Activated effector memory CD4-positive, alpha-beta T cell treated with Interleukin-2 at 50 U/mL for 16 hours (primary cell): Measurements from ENCODE around the gene EMP2.
"Not testable (repeated sequence)": the region's sequence is repeated elsewhere in the genome, so short reads cannot be mapped to it uniquely, and the experiment has no call there.

Experiments
- DNase-seq: peaks from one replicate; pipeline ENCODE4 v3.0.0-alpha.2; 2020

The EMP2 gene

GRCh38 chr16:10577305-10578202, 2.8 kb downstream of the EMP2 start:
- DNase-seq = no peak

GRCh38 chr16:10576390-10577304, 3.8 kb downstream of the EMP2 start:
- no peak for DNase-seq

GRCh38 chr16:10575506-10576130, 4.8 kb downstream of the EMP2 start:
- DNase-seq = no peak

- DNase-seq = no peak
Measured at GRCh38 chr16:10572611-10573010, 7.8 kb downstream of the EMP2 start.

GRCh38 chr16:10571354-10571753, 9.0 kb downstream of the EMP2 start:
- no peak for DNase-seq

GRCh38 chr16:10569621-10570020, 10.8 kb downstream of the EMP2 start:
- DNase-seq = no peak

GRCh38 chr16:10566613-10567012, 13.8 kb downstream of the EMP2 start:
- no peak for DNase-seq

- no peak for DNase-seq
Measured at GRCh38 chr16:10565167-10565566, 15.2 kb downstream of the EMP2 start.

GRCh38 chr16:10564591-10564990, 15.8 kb downstream of the EMP2 start:
- no peak for DNase-seq

- DNase-seq = no peak
Measured at GRCh38 chr16:10562361-10562899, 18.0 kb downstream of the EMP2 start.

GRCh38 chr16:10561425-10561824, 19.0 kb downstream of the EMP2 start:
- DNase-seq = no peak

GRCh38 chr16:10561001-10561400, 19.4 kb downstream of the EMP2 start:
- no peak for DNase-seq

GRCh38 chr16:10559792-10560191, 20.6 kb downstream of the EMP2 start:
- not testable (repeated sequence) for DNase-seq

GRCh38 chr16:10558746-10559641, 21.4 kb downstream of the EMP2 start:
- DNase-seq = no peak

- DNase-seq = no peak
Measured at GRCh38 chr16:10558305-10558704, 22.1 kb downstream of the EMP2 start.

GRCh38 chr16:10557750-10558149, 22.6 kb downstream of the EMP2 start:
- no peak for DNase-seq

GRCh38 chr16:10556236-10556635, 24.2 kb downstream of the EMP2 start:
- no peak for DNase-seq

- no peak for DNase-seq
Measured at GRCh38 chr16:10554569-10554968, 25.8 kb downstream of the EMP2 start.

- DNase-seq = peak; percentile 13
Measured at GRCh38 chr16:10552998-10553491, 27.4 kb downstream of the EMP2 start.

GRCh38 chr16:10552281-10552680, 28.1 kb downstream of the EMP2 start:
- no peak for DNase-seq

- no peak for DNase-seq
Measured at GRCh38 chr16:10551881-10552280, 28.5 kb downstream of the EMP2 start.

GRCh38 chr16:10548404-10548803, 32.0 kb downstream of the EMP2 start:
- no peak for DNase-seq
